Prostate gland (tissue), 2 donors: Measurements from ENCODE around the gene STYXL2.

ENCODE experiments used
- POLR2A ChIP-seq: fragments of 450-650 bp; IDR thresholded peaks from one replicate; pipeline ENCODE4 v1.6.1; 2016; ENCODE audit warnings: antibody characterized with exemption, mild to moderate bottlenecking
- POLR2AphosphoS5 ChIP-seq: sonication (generic); formaldehyde crosslinking; IDR thresholded peaks from one replicate; pipeline ENCODE4 v1.6.1; 2017; ENCODE audit warnings: antibody characterized with exemption
- TF ChIP-seq, protein P1 (sequence below), 4 experiments: fragments of 200-600 bp in 2 of 4; fragments of 450-650 bp in 2 of 4; sonication (generic) in 2 of 4; IDR thresholded peaks; 1 replicate in 3 of 4; 2 replicates in 1 of 4; pipeline ENCODE4 v1.5.1; 2016 to 2019; ENCODE audit warnings: antibody characterized with exemption in 4 of 4, mild to moderate bottlenecking in 2 of 4, moderate library complexity in 2 of 4

DNA sequence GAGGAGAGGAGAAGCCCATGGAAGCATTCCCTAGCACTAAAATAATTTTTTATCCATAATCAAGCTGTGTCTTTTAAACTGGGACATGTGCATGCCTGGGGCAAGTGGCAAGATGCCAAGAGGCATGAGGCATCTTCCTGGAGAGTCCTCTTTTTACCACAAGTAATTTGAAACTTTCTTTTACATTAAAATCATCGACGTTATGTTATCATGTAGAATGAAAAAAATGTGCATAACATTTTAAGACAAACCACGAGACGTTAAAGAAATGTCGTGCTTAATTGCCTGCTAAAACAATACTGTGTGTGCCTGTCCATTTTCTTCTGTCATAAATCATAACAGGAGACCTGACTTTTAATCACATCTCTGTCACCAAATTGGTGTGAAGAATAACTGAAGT is 1.5 kb downstream of the STYXL2 start:
- TF ChIP-seq POLR2AphosphoS5 (no peak), POLR2A (no peak)
- TF ChIP-seq, protein P1, sequence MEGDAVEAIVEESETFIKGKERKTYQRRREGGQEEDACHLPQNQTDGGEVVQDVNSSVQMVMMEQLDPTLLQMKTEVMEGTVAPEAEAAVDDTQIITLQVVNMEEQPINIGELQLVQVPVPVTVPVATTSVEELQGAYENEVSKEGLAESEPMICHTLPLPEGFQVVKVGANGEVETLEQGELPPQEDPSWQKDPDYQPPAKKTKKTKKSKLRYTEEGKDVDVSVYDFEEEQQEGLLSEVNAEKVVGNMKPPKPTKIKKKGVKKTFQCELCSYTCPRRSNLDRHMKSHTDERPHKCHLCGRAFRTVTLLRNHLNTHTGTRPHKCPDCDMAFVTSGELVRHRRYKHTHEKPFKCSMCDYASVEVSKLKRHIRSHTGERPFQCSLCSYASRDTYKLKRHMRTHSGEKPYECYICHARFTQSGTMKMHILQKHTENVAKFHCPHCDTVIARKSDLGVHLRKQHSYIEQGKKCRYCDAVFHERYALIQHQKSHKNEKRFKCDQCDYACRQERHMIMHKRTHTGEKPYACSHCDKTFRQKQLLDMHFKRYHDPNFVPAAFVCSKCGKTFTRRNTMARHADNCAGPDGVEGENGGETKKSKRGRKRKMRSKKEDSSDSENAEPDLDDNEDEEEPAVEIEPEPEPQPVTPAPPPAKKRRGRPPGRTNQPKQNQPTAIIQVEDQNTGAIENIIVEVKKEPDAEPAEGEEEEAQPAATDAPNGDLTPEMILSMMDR (IDR thresholded peaks at IDR 0.05), result no peak
